GM21381 (cell line): ENCODE results near the gene BET1.
"Not testable (repeated sequence)": the region's sequence is repeated elsewhere in the genome, so short reads cannot be mapped to it uniquely, and the experiment has no call there.

Experiments
- ATAC-seq: cut with Tn5 transposase; IDR thresholded peaks from one replicate; pipeline ENCODE4 v1.9.1; 2021; ENCODE audit warnings: mild to moderate bottlenecking, moderate library complexity; ENCODE audit not compliant: unreplicated experiment

BET1 gene

GRCh38 chr7:94004024-94004951 lies at the start of gene BET1:
Gene BET1 (minus strand): TSS chr7:94004355. CDS start chr7:94004216, 139 bp downstream.
- ATAC-seq, result peak; percentile 95

GRCh38 chr7:94053532-94053931 lies 49.4 kb upstream of the BET1 start:
- no peak for ATAC-seq

GRCh38 chr7:94052398-94053180 lies 48.4 kb upstream of the BET1 start:
- ATAC-seq, result no peak

- peak; percentile 80 for ATAC-seq
Observed at GRCh38 chr7:94050046-94050445, 45.9 kb upstream of the BET1 start.

- peak; percentile 16 for ATAC-seq
Observed at GRCh38 chr7:94049615-94050014, 45.5 kb upstream of the BET1 start.

- ATAC-seq, result no peak
Observed at GRCh38 chr7:94048755-94049154, 44.6 kb upstream of the BET1 start.

GRCh38 chr7:94047956-94048355 lies 43.8 kb upstream of the BET1 start:
- ATAC-seq, result no peak

GRCh38 chr7:94045581-94045980 lies 41.4 kb upstream of the BET1 start:
- no peak for ATAC-seq

GRCh38 chr7:94044806-94045205 lies 40.7 kb upstream of the BET1 start:
- no peak for ATAC-seq

GRCh38 chr7:94043299-94043698 lies 39.1 kb upstream of the BET1 start:
- ATAC-seq, result no peak

- ATAC-seq, result peak; percentile 79
Observed at GRCh38 chr7:94042381-94042780, 38.2 kb upstream of the BET1 start.

GRCh38 chr7:94041529-94041928 lies 37.4 kb upstream of the BET1 start:
- ATAC-seq, result no peak

GRCh38 chr7:94040254-94040653 lies 36.1 kb upstream of the BET1 start:
- ATAC-seq, result no peak

- no peak for ATAC-seq
Observed at GRCh38 chr7:94039368-94040035, 35.3 kb upstream of the BET1 start.

- no peak for ATAC-seq
Observed at GRCh38 chr7:94031865-94032264, 27.7 kb upstream of the BET1 start.

GRCh38 chr7:94030634-94031033 lies 26.5 kb upstream of the BET1 start:
- no peak for ATAC-seq

- ATAC-seq, result no peak
Observed at GRCh38 chr7:94029976-94030375, 25.8 kb upstream of the BET1 start.

- no peak for ATAC-seq
Observed at GRCh38 chr7:94028768-94029167, 24.6 kb upstream of the BET1 start.

- not testable (repeated sequence) for ATAC-seq
Observed at GRCh38 chr7:94026619-94027018, 22.5 kb upstream of the BET1 start.

GRCh38 chr7:94022550-94022949 lies 18.4 kb upstream of the BET1 start:
- no peak for ATAC-seq

- ATAC-seq, result no peak
Observed at GRCh38 chr7:94016786-94017185, 12.6 kb upstream of the BET1 start.
